PC-3 (cell line): Measurements from ENCODE around the gene PACRG. TPM values are rescaled to one million over a fixed set of nuclear protein-coding genes. Genes with fewer than 3 reads are reported as not detected.

ENCODE experiments used
- ATAC-seq: fragments of 200-7000 bp; cut with Tn5 transposase; 2 replicates; pipeline ENCODE4 v1.9.1; 2020; ENCODE audit warnings: mild to moderate bottlenecking, moderate library complexity
- BruUV-seq: library from RNA; stranded (reverse); fragments of 400-500 nt; replicated peaks from 2 replicates; lab custom pipeline; 2021; lab: Mats Ljungman, UMichigan
- CTCF ChIA-PET: fragments of 300-600 bp; sonication (Branson Sonifier 250); formaldehyde crosslinking; loops from one replicate; lab custom pipeline; 2022; ENCODE audit warnings: antibody characterized with exemption; lab: Charles Lee
- POLR2A ChIA-PET: fragments of 300-600 bp; sonication (Branson Sonifier 250); formaldehyde crosslinking; loops from one replicate; lab custom pipeline; 2022; ENCODE audit warnings: antibody characterized with exemption; ENCODE audit not compliant: unreplicated experiment; lab: Charles Lee
- DNase-seq: peaks from one replicate; pipeline ENCODE4 v3.0.0-alpha.2; 2015
- H2AFZ ChIP-seq: fragments of 300-600 bp; sonication (generic); 2 replicates; pipeline ENCODE4 v1.6.0; 2016; ENCODE audit warnings: antibody characterized with exemption, low read length
- H3F3A ChIP-seq: fragments of 300-600 bp; sonication (generic); one replicate; pipeline ENCODE4 v1.6.0; 2017; ENCODE audit warnings: antibody characterized with exemption, low read length, control low read depth, mild to moderate bottlenecking; ENCODE audit not compliant: unreplicated experiment
- H3K27ac ChIP-seq: fragments of 300-600 bp; sonication (generic); 2 replicates; pipeline ENCODE4 v1.5.1; 2016; ENCODE audit warnings: mild to moderate bottlenecking, low read length
- H3K27me3 ChIP-seq: fragments of 300-600 bp; sonication (generic); 2 replicates; pipeline ENCODE4 v1.6.1; 2016; ENCODE audit warnings: low read length, mixed read lengths
- H3K36me3 ChIP-seq: fragments of 300-600 bp; sonication (generic); 2 replicates; pipeline ENCODE4 v1.6.1; 2016; ENCODE audit warnings: low read depth, mixed run types, low read length, mixed read lengths
- H3K4me1 ChIP-seq: fragments of 300-600 bp; sonication (generic); 2 replicates; pipeline ENCODE4 v1.5.1; 2016; ENCODE audit warnings: low read length; ENCODE audit not compliant: insufficient read depth
- H3K4me2 ChIP-seq: fragments of 300-600 bp; sonication (generic); 2 replicates; pipeline ENCODE4 v1.6.0; 2016; ENCODE audit warnings: low read length
- H3K4me3 ChIP-seq: fragments of 300-600 bp; sonication (generic); 2 replicates; pipeline ENCODE4 v1.5.1; 2016; ENCODE audit warnings: mild to moderate bottlenecking, low read length, mixed read lengths
- H3K79me2 ChIP-seq: fragments of 300-600 bp; sonication (generic); 2 replicates; pipeline ENCODE4 v1.6.1; 2017; ENCODE audit warnings: low read length, mixed read lengths
- H3K9ac ChIP-seq: fragments of 300-600 bp; sonication (generic); 2 replicates; pipeline ENCODE4 v1.6.0; 2016; ENCODE audit warnings: mild to moderate bottlenecking, low read length
- H3K9me2 ChIP-seq: fragments of 300-600 bp; sonication (generic); replicated peaks from 2 replicates; pipeline ENCODE4 v1.6.1; 2016; ENCODE audit warnings: mixed run types, low read length, mixed read lengths
- H3K9me3 ChIP-seq: fragments of 300-600 bp; sonication (generic); 2 replicates; pipeline ENCODE4 v1.6.1; 2016; ENCODE audit warnings: low read length, mixed read lengths
- H4K20me1 ChIP-seq: fragments of 300-600 bp; sonication (generic); 2 replicates; pipeline ENCODE4 v1.6.1; 2016; ENCODE audit warnings: low read length, mixed read lengths
- EZH2 ChIP-seq: fragments of 300-600 bp; sonication (generic); IDR thresholded peaks from one replicate; pipeline ENCODE4 v1.6.1; 2017; ENCODE audit warnings: antibody characterized with exemption, mild to moderate bottlenecking, low read length; ENCODE audit not compliant: unreplicated experiment
- EZH2phosphoT487 ChIP-seq: fragments of 300-600 bp; sonication (generic); IDR thresholded peaks from 2 replicates; pipeline ENCODE4 v1.6.1; 2018; ENCODE audit warnings: mild to moderate bottlenecking, antibody characterized with exemption, low read length, borderline replicate concordance
- intact Hi-C: fragments of 100-400 bp; cut with micrococcal nuclease; formaldehyde crosslinking; loops from 2 replicates; pipeline ENCODE4 v1.9.0; 2023
- total RNA-seq: library from RNA; depleted of rRNA; stranded (reverse); fragments of >200 nt; gene quantifications from 2 replicates; pipeline ENCODE4 v1.2.3, GENCODE V29; 2014
- TF ChIP-seq, protein P1 (sequence below): fragments of 300-600 bp; sonication (generic); conservative IDR thresholded peaks from 2 replicates; pipeline ENCODE4 v1.5.1; 2017; ENCODE audit warnings: antibody characterized with exemption, low read depth, mild to moderate bottlenecking, low read length

The PACRG gene
- total RNA-seq, 1 experiment from 2014 or later = not detected

DNA sequence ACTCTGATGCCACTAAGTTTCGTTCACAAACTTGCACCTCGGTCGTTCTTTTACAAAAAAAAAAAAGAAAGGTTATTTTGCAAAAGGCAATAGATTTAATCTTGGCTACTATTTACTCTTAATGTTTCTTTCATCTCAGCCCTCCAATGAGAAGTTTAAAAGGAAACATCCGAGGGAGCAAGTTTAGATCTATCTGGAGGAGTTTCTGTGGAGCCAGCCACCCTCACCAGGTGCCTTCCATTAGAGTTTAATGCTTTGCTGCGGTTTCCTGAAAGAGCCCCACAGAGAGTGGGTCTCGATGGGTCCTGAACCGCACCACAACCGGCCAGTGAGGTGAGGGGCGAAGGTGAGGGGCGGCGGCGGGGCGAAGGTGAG is 840 bp upstream of the PACRG start:
- intact Hi-C loops = loop anchor here (1.0 kb wide), 1 partner anchor 23 kb away; no protein-coding TSS in a partner anchor
- ChIA-PET POLR2A (no interaction called here), CTCF (no interaction called here)
- Histone ChIP-seq H3K27me3 (no peaks in the 10 kb centered on the region), H2AFZ (peak overlapping the region; percentile 86), H4K20me1 (no peaks in the 10 kb centered on the region), H3K9ac (peak overlapping the region; percentile 70), H3K79me2 (no peaks in the 10 kb centered on the region), H3K36me3 (no peaks in the 10 kb centered on the region), H3K9me2 (no peaks in the 10 kb centered on the region), H3K4me3 (peak overlapping the region; percentile 82), H3F3A (no peaks in the 10 kb centered on the region), H3K9me3 (no peaks in the 10 kb centered on the region), H3K27ac (no peak overlapping the region), H3K4me1 (peaks cover 14% of the 10 kb centered on the region; the same call in 1 of the 2 replicates), H3K4me2 (peak overlapping the region; percentile 88)
- TF ChIP-seq EZH2phosphoT487 (no peak), EZH2 (no peak)
- TF ChIP-seq, protein P1, sequence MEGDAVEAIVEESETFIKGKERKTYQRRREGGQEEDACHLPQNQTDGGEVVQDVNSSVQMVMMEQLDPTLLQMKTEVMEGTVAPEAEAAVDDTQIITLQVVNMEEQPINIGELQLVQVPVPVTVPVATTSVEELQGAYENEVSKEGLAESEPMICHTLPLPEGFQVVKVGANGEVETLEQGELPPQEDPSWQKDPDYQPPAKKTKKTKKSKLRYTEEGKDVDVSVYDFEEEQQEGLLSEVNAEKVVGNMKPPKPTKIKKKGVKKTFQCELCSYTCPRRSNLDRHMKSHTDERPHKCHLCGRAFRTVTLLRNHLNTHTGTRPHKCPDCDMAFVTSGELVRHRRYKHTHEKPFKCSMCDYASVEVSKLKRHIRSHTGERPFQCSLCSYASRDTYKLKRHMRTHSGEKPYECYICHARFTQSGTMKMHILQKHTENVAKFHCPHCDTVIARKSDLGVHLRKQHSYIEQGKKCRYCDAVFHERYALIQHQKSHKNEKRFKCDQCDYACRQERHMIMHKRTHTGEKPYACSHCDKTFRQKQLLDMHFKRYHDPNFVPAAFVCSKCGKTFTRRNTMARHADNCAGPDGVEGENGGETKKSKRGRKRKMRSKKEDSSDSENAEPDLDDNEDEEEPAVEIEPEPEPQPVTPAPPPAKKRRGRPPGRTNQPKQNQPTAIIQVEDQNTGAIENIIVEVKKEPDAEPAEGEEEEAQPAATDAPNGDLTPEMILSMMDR = no peak
- BruUV-seq = no TSS peak
- DNase-seq (peak; percentile 3), ATAC-seq (peak; percentile 14; the same call in 1 of the 2 replicates)

DNA sequence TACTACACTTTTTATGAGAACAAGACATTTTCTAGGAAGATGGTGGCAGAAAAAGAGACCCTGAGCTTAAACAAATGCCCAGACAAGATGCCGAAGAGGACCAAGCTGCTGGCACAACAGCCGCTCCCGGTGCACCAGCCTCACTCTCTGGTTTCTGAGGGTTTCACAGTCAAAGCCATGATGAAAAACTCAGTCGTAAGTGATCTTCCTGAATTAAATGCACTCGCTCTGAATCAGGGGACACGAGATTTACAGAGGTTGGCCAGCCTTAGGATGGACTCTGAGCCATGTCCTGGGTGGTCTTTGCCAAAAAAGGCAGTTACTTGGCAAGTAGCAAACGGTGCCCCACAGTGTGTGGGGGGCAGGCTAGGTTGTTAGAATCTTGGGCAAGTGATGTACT is 423 bp downstream of the PACRG start:
- Histone ChIP-seq H3K4me2 (peak overlapping the region; percentile 80), H3K9me3 (no peaks in the 10 kb centered on the region), H2AFZ (peak overlapping the region; percentile 91), H3K27ac (no peak overlapping the region), H3K27me3 (no peaks in the 10 kb centered on the region), H3K4me1 (peaks cover 14% of the 10 kb centered on the region; the same call in 1 of the 2 replicates), H4K20me1 (no peaks in the 10 kb centered on the region), H3F3A (no peaks in the 10 kb centered on the region), H3K79me2 (no peaks in the 10 kb centered on the region), H3K9ac (no peak overlapping the region), H3K36me3 (no peaks in the 10 kb centered on the region), H3K9me2 (no peaks in the 10 kb centered on the region), H3K4me3 (peak overlapping the region; percentile 61)
- CTCF ChIA-PET = interaction anchor here (0.6 kb wide), 1 partner anchor 122 kb away, joined by 3 read pairs; no protein-coding TSS in a partner anchor
- intact Hi-C loops = no loop called here
- ATAC-seq = no peak; the same call in 1 of the 2 replicates
- POLR2A ChIA-PET = no interaction called here
- TF ChIP-seq, protein P1 = no peak
- TF ChIP-seq EZH2phosphoT487 (no peak), EZH2 (no peak)
- TSS peak; percentile 81 for BruUV-seq
- no peak for DNase-seq

DNA sequence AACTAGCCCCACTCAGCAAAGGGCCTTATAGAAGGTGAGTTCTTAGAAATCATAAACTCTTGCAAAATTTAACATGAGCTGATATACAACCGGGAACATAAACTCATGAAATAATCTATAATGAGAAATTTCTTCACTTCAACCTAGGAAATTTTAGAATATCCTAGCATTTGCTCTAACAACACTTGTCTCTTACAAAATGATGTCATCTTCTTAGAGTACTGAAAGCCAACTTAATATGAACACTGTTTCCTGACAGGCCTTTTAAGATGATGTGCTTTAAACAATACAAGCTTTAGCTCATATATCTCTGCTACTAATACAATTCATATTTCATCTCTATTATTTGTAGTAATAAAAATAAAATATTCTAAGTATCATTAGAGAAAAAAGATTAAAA is 932 bp downstream of the PACRG start:
- CTCF ChIA-PET = interaction anchor here (0.6 kb wide), 1 partner anchor 122 kb away, joined by 3 read pairs; no protein-coding TSS in a partner anchor
- no peak overlapping the region for H3K9ac ChIP-seq
- H3K4me2 ChIP-seq = peak overlapping the region; percentile 80; the same call in 1 of the 2 replicates
- H3K36me3 ChIP-seq = no peaks in the 10 kb centered on the region
- H3K9me3 ChIP-seq = no peaks in the 10 kb centered on the region
- DNase-seq = no peak
- H3K27me3 ChIP-seq = no peaks in the 10 kb centered on the region
- POLR2A ChIA-PET = no interaction called here
- H4K20me1 ChIP-seq = no peaks in the 10 kb centered on the region
- H3K27ac ChIP-seq = no peak overlapping the region
- no peaks in the 10 kb centered on the region for H3F3A ChIP-seq
- H2AFZ ChIP-seq = peak overlapping the region; percentile 91; the same call in 1 of the 2 replicates
- no peaks in the 10 kb centered on the region for H3K79me2 ChIP-seq
- no peak for ATAC-seq
- no peaks in the 10 kb centered on the region for H3K9me2 ChIP-seq
- BruUV-seq = no TSS peak
- no peak overlapping the region for H3K4me3 ChIP-seq
- H3K4me1 ChIP-seq = peaks cover 14% of the 10 kb centered on the region; the same call in 1 of the 2 replicates
- intact Hi-C loops = no loop called here
- TF ChIP-seq EZH2 (no peak), EZH2phosphoT487 (no peak)
- TF ChIP-seq, protein P1 = no peak
